A549 (cell line): Measurements from ENCODE around the gene LARP4. TPM values are rescaled to one million over a fixed set of nuclear protein-coding genes. Genes with fewer than 3 reads are reported as not detected.

Source experiments
- ATAC-seq, 2 experiments: fragments of 200-7000 bp in 1 of 2; fragments of >200 bp in 1 of 2; cut with Nextera tagmentation in 1 of 2; cut with Tn5 transposase in 1 of 2; 3 replicates each; pipeline versions ENCODE4 v1.8.0 to v1.9.1; 2018 to 2020; ENCODE audit warnings: mild to moderate bottlenecking in 1 of 2, moderate library complexity in 1 of 2
- CTCF ChIA-PET: fragments of 300-600 bp; sonication (Branson Sonifier 250); formaldehyde crosslinking; extraction: SDS; loops from one replicate; lab custom pipeline; 2021; ENCODE audit warnings: antibody characterized with exemption, inconsistent platforms; lab: Yijun Ruan, JAX
- POLR2A ChIA-PET: fragments of 350-600 bp; formaldehyde crosslinking; extraction: SDS; loops from one replicate; lab custom pipeline; 2021; ENCODE audit warnings: antibody characterized with exemption, inconsistent platforms; lab: Yijun Ruan, JAX
- DNase-seq, 2 experiments: peaks; one replicate each; pipeline versions ENCODE4 v3.0.0 to v3.0.0-alpha.2; 2011 to 2016; ENCODE audit warnings: low read depth in 1 of 2, low spot score in 1 of 2
- FAIRE-seq: peaks from 2 replicates; lab custom pipeline; 2011; peaks lifted over from hg19 to GRCh38; lab: Jason Lieb, UNC
- H3K27ac ChIP-seq, 2 experiments: fragments of >200 bp; sonication (Bioruptor Twin); formaldehyde crosslinking; 3 replicates each; pipeline ENCODE4 v1.5.1; 2016 to 2017
- H3K4me1 ChIP-seq: fragments of >200 bp; sonication (Bioruptor Twin); formaldehyde crosslinking; 3 replicates; pipeline ENCODE4 v1.6.1; 2016
- H3K4me2 ChIP-seq: fragments of >200 bp; sonication (Bioruptor Twin); formaldehyde crosslinking; 3 replicates; pipeline ENCODE4 v1.6.1; 2016
- H3K4me3 ChIP-seq: fragments of >200 bp; sonication (Bioruptor Twin); formaldehyde crosslinking; 3 replicates; pipeline ENCODE4 v1.5.1; 2016
- H3K9me3 ChIP-seq: fragments of >200 bp; sonication (Bioruptor Twin); formaldehyde crosslinking; 3 replicates; pipeline ENCODE4 v1.6.1; 2016
- CHD2 ChIP-seq: fragments of 150-350 bp; IDR thresholded peaks from 2 replicates; pipeline ENCODE4 v1.6.1; 2014; ENCODE audit warnings: low read length; ENCODE audit not compliant: partially characterized antibody
- EHF ChIP-seq: fragments of 250-450 bp; sonication (Bioruptor Pico); IDR thresholded peaks from 2 replicates; pipeline ENCODE4 v1.5.0; 2020; ENCODE audit warnings: mild to moderate bottlenecking
- EHMT2 ChIP-seq: fragments of 200-600 bp; sonication (generic); IDR thresholded peaks from 2 replicates; pipeline ENCODE4 v1.6.1; 2016; ENCODE audit warnings: antibody characterized with exemption, low read depth, mild to moderate bottlenecking, moderate library complexity
- ELK1 ChIP-seq: fragments of 150-350 bp; IDR thresholded peaks from 2 replicates; pipeline ENCODE4 v1.6.1; 2014; ENCODE audit warnings: low read depth, mild to moderate bottlenecking, low read length
- ESRRA ChIP-seq: fragments of 150-350 bp; IDR thresholded peaks from 2 replicates; pipeline ENCODE4 v1.6.1; 2014; ENCODE audit warnings: mild to moderate bottlenecking, low read length, borderline replicate concordance
- FOXS1 ChIP-seq: fragments of 250-450 bp; sonication (Bioruptor Pico); IDR thresholded peaks from 2 replicates; pipeline ENCODE4 v1.5.0; 2020; ENCODE audit warnings: mild to moderate bottlenecking, moderate library complexity
- HMGXB4 ChIP-seq: fragments of 250-450 bp; sonication (Bioruptor Pico); IDR thresholded peaks from 2 replicates; pipeline ENCODE4 v1.5.0; 2021; ENCODE audit warnings: mild to moderate bottlenecking, moderate library complexity, borderline replicate concordance
- HOXB13 ChIP-seq: fragments of 250-450 bp; sonication (Bioruptor Pico); IDR thresholded peaks from 2 replicates; pipeline ENCODE4 v1.5.0; 2020; ENCODE audit warnings: low read depth, mild to moderate bottlenecking, moderate library complexity
- HOXB5 ChIP-seq: fragments of 250-450 bp; sonication (Bioruptor Pico); IDR thresholded peaks from 2 replicates; pipeline ENCODE4 v1.5.0; 2020; ENCODE audit warnings: mild to moderate bottlenecking, moderate library complexity
- JUN ChIP-seq, 2 experiments: fragments of >200 bp; sonication (Bioruptor Twin); formaldehyde crosslinking; IDR thresholded peaks; 2 replicates in 1 of 2; 3 replicates in 1 of 2; pipeline ENCODE4 v1.6.1; 2016 to 2017
- KDM5A ChIP-seq: fragments of 200-600 bp; sonication (generic); IDR thresholded peaks from 2 replicates; pipeline ENCODE4 v1.6.1; 2016; ENCODE audit warnings: antibody characterized with exemption, mild to moderate bottlenecking
- MAZ ChIP-seq: fragments of 150-350 bp; IDR thresholded peaks from 2 replicates; pipeline ENCODE4 v1.6.1; 2014; ENCODE audit warnings: antibody characterized with exemption, low read depth, low read length, borderline replicate concordance
- NPAS2 ChIP-seq: fragments of 250-450 bp; sonication (Bioruptor Pico); IDR thresholded peaks from 2 replicates; pipeline ENCODE4 v1.8.0; 2022; ENCODE audit warnings: mild to moderate bottlenecking, moderate library complexity, borderline replicate concordance
- PBX3 ChIP-seq: IDR thresholded peaks from 2 replicates; pipeline ENCODE4 v1.6.1; 2012
- POLR2A ChIP-seq: IDR thresholded peaks from 2 replicates; pipeline ENCODE4 v1.6.1; 2012; ENCODE audit warnings: mild to moderate bottlenecking, low read length
- POLR2AphosphoS2 ChIP-seq: conservative IDR thresholded peaks from 2 replicates; pipeline ENCODE4 v1.6.1; 2012; ENCODE audit warnings: low read length, improper control_type of control experiment, inconsistent platforms
- REST ChIP-seq: fragments of 200-600 bp; sonication (generic); IDR thresholded peaks from 2 replicates; pipeline ENCODE4 v1.6.1; 2016; ENCODE audit warnings: antibody characterized with exemption, mild to moderate bottlenecking, moderate library complexity
- SMC3 ChIP-seq: fragments of >200 bp; sonication (Bioruptor Twin); formaldehyde crosslinking; IDR thresholded peaks from 3 replicates; pipeline ENCODE4 v1.6.1; 2018; ENCODE audit warnings: inconsistent platforms
- TFCP2L1 ChIP-seq: fragments of 250-450 bp; sonication (Bioruptor Pico); IDR thresholded peaks from 2 replicates; pipeline ENCODE4 v1.5.0; 2021; ENCODE audit warnings: mild to moderate bottlenecking
- WGBS: methylation state at CpG from one replicate; pipeline ENCODE4 v1.1.6; 2017; ENCODE audit errors: missing lambda C conversion rate; 5-methylcytosine and 5-hydroxymethylcytosine counted together
- polyA plus RNA-seq, 4 experiments: library from polyadenylated mRNA; depleted of rRNA in 3 of 4; stranded (reverse); fragments of >200 nt; fragmentation: RNase III in 1 of 4; extraction: RNeasy Plus Mini Kit Qiagen cat#74134 plus additional on column Dnase treatment in 1 of 4; gene quantifications; 2 replicates in 3 of 4; 3 replicates in 1 of 4; pipeline ENCODE4 v1.2.3, GENCODE V29; 2011 to 2017
- TF ChIP-seq, protein P1 (sequence below): IDR thresholded peaks from 2 replicates; pipeline ENCODE4 v1.6.1; 2012; ENCODE audit warnings: low read depth, borderline replicate concordance
- TF ChIP-seq, protein P2 (sequence below): fragments of >200 bp; sonication (Bioruptor Twin); formaldehyde crosslinking; IDR thresholded peaks from 3 replicates; pipeline ENCODE4 v1.5.1; 2016

Gene LARP4
- polyA plus RNA-seq, 2 of the 4 experiments (the other 2 are of a cell fraction), result 38.2 to 67.8 TPM

DNA sequence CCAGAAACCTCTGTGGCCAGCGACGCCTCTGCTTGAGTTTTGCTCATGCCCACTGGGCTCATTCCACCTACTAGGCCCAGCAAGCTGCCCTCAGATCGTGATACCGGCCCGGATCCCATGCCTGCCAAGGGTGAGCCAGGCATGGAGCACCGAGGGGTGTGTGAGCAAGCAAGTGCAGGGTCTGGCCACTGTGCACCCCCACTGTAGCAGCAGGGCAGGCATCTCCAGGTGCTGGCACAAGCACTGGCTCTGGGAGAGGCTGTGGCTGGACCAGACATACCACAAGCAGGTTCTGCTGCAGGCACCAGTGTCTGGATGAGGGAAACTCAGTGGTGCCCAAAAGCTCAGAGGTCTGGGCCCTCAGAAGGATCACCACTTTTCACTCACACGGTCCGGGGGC, 24.9 kb upstream of the LARP4 start:
- FAIRE-seq (no peak), DNase-seq (no peak), ATAC-seq (peak in 1 of 2 experiments; percentile 31; a peak in 2 of 6 replicates)
- WGBS, result 82% methylated on average over 8 of the region's 8 CpGs
- Histone ChIP-seq H3K4me3 (no peak overlapping the region), H3K27ac (no peak overlapping the region), H3K4me1 (no peaks in the 10 kb centered on the region), H3K9me3 (no peaks in the 10 kb centered on the region), H3K4me2 (no peak overlapping the region)
- TF ChIP-seq ELK1 (no peak), HMGXB4 (no peak), POLR2AphosphoS2 (no peak), CHD2 (no peak), EHF (CRISPR knock-in tag) (no peak), NPAS2 (CRISPR knock-in tag) (no peak), JUN (IDR thresholded peaks at IDR 0.05) (no peak), POLR2A (no peak), TFCP2L1 (no peak), FOXS1 (CRISPR knock-in tag) (no peak), EHMT2 (no peak), MAZ (no peak), PBX3 (no peak), SMC3 (no peak), HOXB13 (CRISPR knock-in tag) (no peak), HOXB5 (no peak), KDM5A (no peak)
- TF ChIP-seq, protein P1, sequence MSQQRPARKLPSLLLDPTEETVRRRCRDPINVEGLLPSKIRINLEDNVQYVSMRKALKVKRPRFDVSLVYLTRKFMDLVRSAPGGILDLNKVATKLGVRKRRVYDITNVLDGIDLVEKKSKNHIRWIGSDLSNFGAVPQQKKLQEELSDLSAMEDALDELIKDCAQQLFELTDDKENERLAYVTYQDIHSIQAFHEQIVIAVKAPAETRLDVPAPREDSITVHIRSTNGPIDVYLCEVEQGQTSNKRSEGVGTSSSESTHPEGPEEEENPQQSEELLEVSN, result no peak
- POLR2A ChIA-PET, result no interaction called here
- CTCF ChIA-PET, result interaction anchor here (0.7 to 1.0 kb wide), 2 partner anchors 287 to 408 kb away, joined by 3 to 4 read pairs; no protein-coding TSS in a partner anchor

GRCh38 chr12:50380761-50381325, 19.8 kb upstream of the LARP4 start:
- no peak overlapping the region for H3K27ac ChIP-seq
- no peak overlapping the region for H3K4me3 ChIP-seq
- ATAC-seq (peak in 1 of 2 experiments; percentile 34; a peak in 2 of 6 replicates), DNase-seq (no peak), FAIRE-seq (no peak)
- ChIA-PET CTCF (interaction anchor here (1.3 kb wide), 1 partner anchor 9 kb away, joined by 5 read pairs; no protein-coding TSS in a partner anchor), POLR2A (no interaction called here)
- H3K4me1 ChIP-seq, result no peaks in the 10 kb centered on the region
- no peak for TF ChIP-seq TFCP2L1
- WGBS, result 73% methylated on average over 8 of the region's 8 CpGs
- no peaks in the 10 kb centered on the region for H3K9me3 ChIP-seq
- no peak overlapping the region for H3K4me2 ChIP-seq

- FAIRE-seq (no peak), ATAC-seq (peak in 1 of 2 experiments; percentile 23; a peak in 2 of 6 replicates), DNase-seq (no peak)
- peak overlapping the region in 1 of 2 experiments; percentile 13; a peak in 1 of 6 replicates for H3K27ac ChIP-seq
- WGBS, result 50% methylated on average over 5 of the region's 5 CpGs
- ChIA-PET POLR2A (no interaction called here), CTCF (no interaction called here)
- H3K4me2 ChIP-seq, result peak overlapping the region; percentile 13; the same call in 1 of the 3 replicates
- no peak overlapping the region for H3K4me3 ChIP-seq
- H3K9me3 ChIP-seq, result no peaks in the 10 kb centered on the region
- peaks cover 25% of the 10 kb centered on the region for H3K4me1 ChIP-seq
- no peak for TF ChIP-seq ELK1
- no peak for TF ChIP-seq ESRRA
- TF ChIP-seq, protein P2, sequence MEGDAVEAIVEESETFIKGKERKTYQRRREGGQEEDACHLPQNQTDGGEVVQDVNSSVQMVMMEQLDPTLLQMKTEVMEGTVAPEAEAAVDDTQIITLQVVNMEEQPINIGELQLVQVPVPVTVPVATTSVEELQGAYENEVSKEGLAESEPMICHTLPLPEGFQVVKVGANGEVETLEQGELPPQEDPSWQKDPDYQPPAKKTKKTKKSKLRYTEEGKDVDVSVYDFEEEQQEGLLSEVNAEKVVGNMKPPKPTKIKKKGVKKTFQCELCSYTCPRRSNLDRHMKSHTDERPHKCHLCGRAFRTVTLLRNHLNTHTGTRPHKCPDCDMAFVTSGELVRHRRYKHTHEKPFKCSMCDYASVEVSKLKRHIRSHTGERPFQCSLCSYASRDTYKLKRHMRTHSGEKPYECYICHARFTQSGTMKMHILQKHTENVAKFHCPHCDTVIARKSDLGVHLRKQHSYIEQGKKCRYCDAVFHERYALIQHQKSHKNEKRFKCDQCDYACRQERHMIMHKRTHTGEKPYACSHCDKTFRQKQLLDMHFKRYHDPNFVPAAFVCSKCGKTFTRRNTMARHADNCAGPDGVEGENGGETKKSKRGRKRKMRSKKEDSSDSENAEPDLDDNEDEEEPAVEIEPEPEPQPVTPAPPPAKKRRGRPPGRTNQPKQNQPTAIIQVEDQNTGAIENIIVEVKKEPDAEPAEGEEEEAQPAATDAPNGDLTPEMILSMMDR, result no peak
- TF ChIP-seq REST, result no peak
- no peak for TF ChIP-seq HOXB13 (CRISPR knock-in tag)
Measured at GRCh38 chr12:50387487-50387886, 13.2 kb upstream of the LARP4 start.
